BJ (cell line): ENCODE data around the gene CCM2. TPM values are rescaled to one million over a fixed set of nuclear protein-coding genes. Genes with fewer than 3 reads are reported as not detected.
"Not testable (repeated sequence)": the region's sequence is repeated elsewhere in the genome, so short reads cannot be mapped to it uniquely, and the experiment has no call there.

Experiments
- CTCF ChIA-PET: fragments of 350-600 bp; formaldehyde crosslinking; extraction: SDS; loops from one replicate; lab custom pipeline; 2021; ENCODE audit warnings: antibody characterized with exemption, inconsistent platforms; lab: Yijun Ruan, JAX
- POLR2A ChIA-PET: fragments of 300-600 bp; sonication (Branson Sonifier 250); formaldehyde crosslinking; extraction: SDS; loops from one replicate; lab custom pipeline; 2021; ENCODE audit warnings: antibody characterized with exemption; lab: Charles Lee
- DNase-seq: peaks from one replicate; pipeline ENCODE4 v3.0.0-alpha.2; 2011; ENCODE audit warnings: low read depth
- H3K27me3 ChIP-seq: 2 replicates; pipeline ENCODE4 v1.6.0; 2011; ENCODE audit warnings: low read length; ENCODE audit not compliant: control insufficient read depth, insufficient read depth
- H3K36me3 ChIP-seq: 2 replicates; pipeline ENCODE4 v1.5.1; 2011; ENCODE audit warnings: low read length; ENCODE audit not compliant: control insufficient read depth, insufficient read depth
- H3K4me3 ChIP-seq: 2 replicates; pipeline ENCODE4 v1.5.1; 2011; ENCODE audit warnings: low read depth, mild to moderate bottlenecking, control low read depth, low read length
- CTCF ChIP-seq: IDR thresholded peaks from 2 replicates; pipeline ENCODE4 v1.5.1; 2011; ENCODE audit warnings: low read depth, mild to moderate bottlenecking, control low read depth, inconsistent platforms, low read length, moderate library complexity; ENCODE audit not compliant: insufficient read depth
- polyA plus RNA-seq: library from polyadenylated mRNA; depleted of rRNA; stranded (reverse); fragments of >200 nt; gene quantifications from 2 replicates; pipeline ENCODE4 v1.2.3, GENCODE V29; 2011

The CCM2 gene
- polyA plus RNA-seq, 1 experiment = 48.2 TPM

GRCh38 chr7:45015313-45015712, 15.3 kb downstream of the CCM2 start:
- H3K4me3 ChIP-seq = no peak overlapping the region
- DNase-seq = no peak
- H3K36me3 ChIP-seq = peaks cover 2% of the 10 kb centered on the region
- TF ChIP-seq CTCF = no peak
- CTCF ChIA-PET = interaction anchor here (1.2 to 1.3 kb wide), 2 partner anchors 12 to 120 kb away, joined by 3 to 5 read pairs; no protein-coding TSS in a partner anchor
- H3K27me3 ChIP-seq = no peaks in the 10 kb centered on the region
- POLR2A ChIA-PET = no interaction called here

DNA sequence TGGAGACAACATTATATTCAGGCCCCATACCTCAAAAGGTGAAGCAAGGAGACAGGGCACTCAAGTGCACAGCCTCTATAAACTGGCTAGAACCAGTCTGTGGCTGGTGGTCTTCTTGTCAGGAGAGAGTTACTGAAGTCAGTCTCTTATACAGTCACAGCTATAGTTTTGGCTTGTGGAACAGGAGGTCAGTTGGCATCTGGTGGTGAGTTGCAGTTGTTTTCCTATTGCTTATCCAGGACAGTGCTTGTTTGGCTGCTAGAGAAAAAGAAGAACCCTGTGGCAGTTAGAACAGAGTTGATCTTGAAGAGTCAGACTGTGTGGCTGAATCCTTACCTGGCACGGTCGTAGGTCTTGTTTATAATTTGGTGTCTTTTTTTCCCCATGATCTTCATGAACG, 17.3 kb downstream of the CCM2 start:
- Histone ChIP-seq H3K36me3 (peaks cover 2% of the 10 kb centered on the region), H3K27me3 (no peaks in the 10 kb centered on the region), H3K4me3 (no peak overlapping the region)
- no peak for DNase-seq
- POLR2A ChIA-PET = no interaction called here
- TF ChIP-seq CTCF = no peak
- CTCF ChIA-PET = no interaction called here

DNA sequence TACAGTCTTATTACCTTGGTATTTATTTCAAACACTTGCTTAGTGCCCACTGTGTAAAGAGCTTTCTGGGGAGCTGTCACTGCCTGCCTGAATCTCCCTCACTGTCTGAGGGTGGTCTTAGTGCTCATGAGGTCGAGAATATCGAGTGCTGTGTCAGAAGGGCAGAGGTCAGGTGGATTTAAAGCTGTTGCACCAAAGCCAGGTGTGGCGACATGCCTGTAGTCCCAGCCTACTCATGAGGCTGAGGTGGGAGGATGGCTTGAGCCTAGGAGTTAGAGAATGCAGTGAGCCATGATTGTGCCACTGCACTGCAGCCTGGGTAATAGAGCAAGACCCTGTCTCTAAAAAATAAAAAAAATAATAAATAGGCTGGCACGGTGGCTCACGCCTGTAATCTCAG, 20.9 kb downstream of the CCM2 start:
- Histone ChIP-seq H3K36me3 (peaks cover 1% of the 10 kb centered on the region), H3K4me3 (no peak overlapping the region), H3K27me3 (no peaks in the 10 kb centered on the region)
- ChIA-PET CTCF (no interaction called here), POLR2A (no interaction called here)
- TF ChIP-seq CTCF = no peak
- no peak for DNase-seq

DNA sequence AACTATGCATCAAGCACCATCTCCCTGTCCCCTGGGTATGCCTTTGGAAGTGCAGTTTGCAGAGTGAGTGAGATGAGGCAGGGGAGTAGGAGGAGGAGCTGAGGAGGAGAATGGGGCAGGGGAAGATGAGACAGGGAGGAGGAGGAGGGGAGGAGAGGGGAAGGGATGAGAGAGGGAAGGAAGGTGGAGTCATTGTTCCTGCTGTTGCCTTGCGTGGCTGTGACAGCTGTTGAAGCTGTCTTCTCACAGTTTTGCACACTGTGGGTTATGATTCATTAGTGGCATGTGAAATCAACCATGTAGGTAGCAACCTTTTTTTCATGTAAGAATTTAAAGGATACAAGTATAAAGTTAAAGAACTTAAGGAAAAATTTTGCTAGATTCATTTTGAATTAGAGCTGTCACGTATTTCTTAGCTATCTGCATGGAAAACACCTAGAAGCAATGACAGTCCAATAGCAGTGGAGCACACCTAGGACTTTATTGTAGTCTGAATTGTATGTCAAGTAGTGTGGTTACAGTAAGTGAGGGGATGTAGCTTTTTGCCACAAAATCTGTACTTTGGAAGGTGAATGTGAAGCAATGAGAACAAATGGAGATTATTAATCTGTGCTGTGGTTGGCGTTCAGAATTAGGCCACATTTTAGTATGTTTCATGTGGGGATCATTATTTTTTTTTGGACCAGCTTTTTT, 21.7 kb downstream of the CCM2 start:
- no peak for DNase-seq
- TF ChIP-seq CTCF = no peak

DNA sequence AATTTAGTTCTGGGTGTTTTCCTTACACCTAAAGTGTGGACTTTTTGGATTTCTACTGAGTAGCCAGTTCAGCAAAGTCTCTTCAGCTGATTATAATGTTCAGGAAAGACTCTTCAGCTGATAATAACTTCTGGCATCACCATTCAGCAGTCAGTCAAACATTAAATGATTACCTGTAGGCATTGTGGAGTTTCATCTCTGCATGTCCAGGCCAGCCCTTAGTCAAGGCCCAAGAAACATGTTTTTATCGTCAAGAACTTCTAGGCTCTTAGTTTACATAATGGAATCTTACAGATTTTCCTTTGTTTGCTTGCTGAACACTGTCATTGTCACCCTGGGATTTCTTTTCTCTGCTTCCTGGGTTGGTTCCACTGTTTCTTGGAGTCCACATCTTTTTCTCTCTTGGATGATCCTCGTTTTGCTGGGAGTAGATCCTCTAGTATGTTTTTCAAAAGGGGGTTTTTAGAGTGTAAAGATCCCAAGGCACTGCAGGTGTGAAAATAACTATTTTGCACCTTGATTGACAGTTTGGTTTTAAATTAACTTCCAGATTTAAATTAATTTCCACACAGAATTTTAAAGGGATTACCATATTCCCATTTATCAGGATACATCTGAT, 24.2 kb downstream of the CCM2 start:
- Histone ChIP-seq H3K27me3 (no peaks in the 10 kb centered on the region), H3K4me3 (no peak overlapping the region), H3K36me3 (peaks cover 4% of the 10 kb centered on the region)
- POLR2A ChIA-PET = no interaction called here
- DNase-seq = no peak
- TF ChIP-seq CTCF = no peak
- CTCF ChIA-PET = interaction anchor here (0.7 kb wide), 1 partner anchor 10 kb away, joined by 3 read pairs; no protein-coding TSS in a partner anchor

More for the DNA sequence above, 21.7 kb downstream of the CCM2 start:
- H3K36me3 ChIP-seq = peaks cover 1% of the 10 kb centered on the region
- H3K27me3 ChIP-seq = no peaks in the 10 kb centered on the region
- ChIA-PET POLR2A (interaction anchor here (0.6 kb wide), 1 partner anchor 11 kb away, joined by 4 read pairs; no protein-coding TSS in a partner anchor), CTCF (interaction anchor here (1.1 kb wide), 1 partner anchor 99 kb away, joined by 3 read pairs; no protein-coding TSS in a partner anchor)
- H3K4me3 ChIP-seq = no peak overlapping the region

DNA sequence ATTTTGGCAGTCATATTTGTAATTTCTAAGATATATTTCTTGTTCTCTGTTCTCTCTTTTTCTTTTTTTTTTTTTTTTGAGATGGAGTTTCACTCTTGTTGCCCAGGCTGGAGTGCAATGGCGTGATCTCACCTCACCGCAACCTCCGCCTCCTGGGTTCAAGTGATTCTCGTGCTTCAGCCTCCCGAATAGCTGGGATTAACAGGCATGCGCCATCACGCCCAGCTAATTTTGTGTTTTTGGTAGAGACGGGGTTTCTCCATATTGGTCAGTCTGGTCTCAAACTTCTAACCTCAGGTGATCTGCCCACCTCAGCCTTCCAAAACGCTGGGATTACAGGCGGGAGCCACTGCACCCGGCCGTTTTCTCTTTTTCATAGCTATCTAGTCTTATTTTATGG, 25.5 kb downstream of the CCM2 start:
- CTCF ChIA-PET = interaction anchor here (1.1 kb wide), 1 partner anchor 25 kb away, joined by 3 read pairs; no protein-coding TSS in a partner anchor
- H3K4me3 ChIP-seq, H3K36me3 ChIP-seq, POLR2A ChIA-PET, H3K27me3 ChIP-seq, DNase-seq: not testable (repeated sequence)
